ENCODE measurements around the gene ANAPC4.

DNA sequence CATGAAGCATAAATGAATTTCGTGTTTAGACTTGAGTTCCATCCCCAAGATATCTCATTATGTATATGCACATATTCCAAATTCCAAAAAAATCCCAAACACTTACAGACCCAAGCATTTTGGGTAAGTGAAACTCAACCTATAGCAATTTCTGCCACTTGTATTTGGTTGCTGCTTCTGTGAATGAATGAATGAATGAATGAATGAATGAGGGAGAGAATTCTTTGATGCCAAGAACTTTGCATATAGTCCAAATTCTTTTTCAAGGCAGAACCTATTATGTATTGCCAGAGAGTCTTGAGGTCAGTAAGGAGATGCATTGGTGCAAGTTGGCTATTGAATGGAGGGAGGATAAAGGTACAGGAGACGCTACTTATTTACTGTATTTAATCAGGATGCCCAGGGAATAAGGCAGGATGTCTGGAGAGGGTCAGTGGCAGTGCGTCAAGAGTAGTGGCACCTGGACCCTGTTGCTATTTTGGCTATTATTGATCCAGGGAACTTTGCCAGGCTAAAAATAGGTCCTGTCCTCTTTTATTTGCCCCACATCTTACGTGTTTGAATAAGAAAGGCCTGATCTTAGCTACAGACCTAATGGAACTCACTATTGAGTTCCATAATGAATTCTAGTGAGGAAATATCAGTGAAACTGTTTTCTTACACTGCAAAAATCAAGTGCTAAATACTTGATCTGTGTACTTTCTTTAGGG, 33.9 kb downstream of the ANAPC4 start:
- TF ChIP-seq ZNF777 (tag by site-specific recombination; IDR thresholded peaks at IDR 0.05; ENCODE audit: borderline replicate concordance) (no peak), ZNF184 (tag by site-specific recombination; IDR thresholded peaks at IDR 0.05) (no peak)
- TF ChIP-seq, protein P1, sequence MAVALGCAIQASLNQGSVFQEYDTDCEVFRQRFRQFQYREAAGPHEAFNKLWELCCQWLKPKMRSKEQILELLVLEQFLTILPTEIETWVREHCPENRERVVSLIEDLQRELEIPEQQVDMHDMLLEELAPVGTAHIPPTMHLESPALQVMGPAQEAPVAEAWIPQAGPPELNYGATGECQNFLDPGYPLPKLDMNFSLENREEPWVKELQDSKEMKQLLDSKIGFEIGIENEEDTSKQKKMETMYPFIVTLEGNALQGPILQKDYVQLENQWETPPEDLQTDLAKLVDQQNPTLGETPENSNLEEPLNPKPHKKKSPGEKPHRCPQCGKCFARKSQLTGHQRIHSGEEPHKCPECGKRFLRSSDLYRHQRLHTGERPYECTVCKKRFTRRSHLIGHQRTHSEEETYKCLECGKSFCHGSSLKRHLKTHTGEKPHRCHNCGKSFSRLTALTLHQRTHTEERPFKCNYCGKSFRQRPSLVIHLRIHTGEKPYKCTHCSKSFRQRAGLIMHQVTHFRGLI (tag by site-specific recombination; IDR thresholded peaks at IDR 0.05): no peak
